Activated CD8-positive, alpha-beta T cell treated with anti-CD3 and anti-CD28 coated beads for 36 hours (primary cell): Measurements from ENCODE around the gene PCP2. TPM values are rescaled to one million over a fixed set of nuclear protein-coding genes. Genes with fewer than 3 reads are reported as not detected.

Experiments
- ATAC-seq: fragments of 200-7000 bp; cut with Tn5 transposase; one replicate; pipeline ENCODE4 v1.10.0; 2021; ENCODE audit warnings: mild to moderate bottlenecking, moderate library complexity
- CTCF ChIA-PET: fragments of 350-600 bp; sonication (Branson Sonifier 250); formaldehyde crosslinking; loops from one replicate; lab custom pipeline; 2021; ENCODE audit warnings: antibody characterized with exemption; lab: Charles Lee
- POLR2A ChIA-PET: fragments of 350-600 bp; sonication (Branson Sonifier 250); formaldehyde crosslinking; loops from one replicate; lab custom pipeline; 2021; ENCODE audit warnings: antibody characterized with exemption; lab: Charles Lee
- DNase-seq: peaks from one replicate; pipeline ENCODE4 v3.0.0-alpha.2; 2020
- H3K27ac Mint-ChIP-seq: one replicate; pipeline ENCODE4 v1.8.0; 2021; ENCODE audit warnings: mild to moderate bottlenecking, mixed read lengths
- H3K27me3 Mint-ChIP-seq: one replicate; pipeline ENCODE4 v1.8.0; 2021; ENCODE audit warnings: mixed read lengths
- H3K36me3 Mint-ChIP-seq: one replicate; pipeline ENCODE4 v1.8.0; 2021; ENCODE audit warnings: low read depth, mixed read lengths
- H3K4me1 Mint-ChIP-seq: one replicate; pipeline ENCODE4 v1.8.0; 2021; ENCODE audit warnings: low read depth, mixed read lengths
- H3K4me3 Mint-ChIP-seq: one replicate; pipeline ENCODE4 v1.8.0; 2021; ENCODE audit warnings: mild to moderate bottlenecking, moderate library complexity, mixed read lengths
- H3K9me3 Mint-ChIP-seq: one replicate; pipeline ENCODE4 v1.8.0; 2021; ENCODE audit warnings: mixed read lengths
- intact Hi-C: fragments of 100-400 bp; cut with micrococcal nuclease; formaldehyde crosslinking; loops from one replicate; pipeline ENCODE4 v1.10.0; 2022
- total RNA-seq, 2 experiments: library from RNA; stranded (reverse); gene quantifications; one replicate each; pipeline ENCODE4 v1.2.3, GENCODE V29; 2021
- TF ChIP-seq, protein P1 (sequence below): fragments of 200-600 bp; IDR thresholded peaks from one replicate; pipeline ENCODE4 v1.8.0; 2022; ENCODE audit warnings: antibody characterized with exemption, mild to moderate bottlenecking

The PCP2 gene
- total RNA-seq, 2 experiments from 2014 or later, result 4.0 to 4.8 TPM

DNA sequence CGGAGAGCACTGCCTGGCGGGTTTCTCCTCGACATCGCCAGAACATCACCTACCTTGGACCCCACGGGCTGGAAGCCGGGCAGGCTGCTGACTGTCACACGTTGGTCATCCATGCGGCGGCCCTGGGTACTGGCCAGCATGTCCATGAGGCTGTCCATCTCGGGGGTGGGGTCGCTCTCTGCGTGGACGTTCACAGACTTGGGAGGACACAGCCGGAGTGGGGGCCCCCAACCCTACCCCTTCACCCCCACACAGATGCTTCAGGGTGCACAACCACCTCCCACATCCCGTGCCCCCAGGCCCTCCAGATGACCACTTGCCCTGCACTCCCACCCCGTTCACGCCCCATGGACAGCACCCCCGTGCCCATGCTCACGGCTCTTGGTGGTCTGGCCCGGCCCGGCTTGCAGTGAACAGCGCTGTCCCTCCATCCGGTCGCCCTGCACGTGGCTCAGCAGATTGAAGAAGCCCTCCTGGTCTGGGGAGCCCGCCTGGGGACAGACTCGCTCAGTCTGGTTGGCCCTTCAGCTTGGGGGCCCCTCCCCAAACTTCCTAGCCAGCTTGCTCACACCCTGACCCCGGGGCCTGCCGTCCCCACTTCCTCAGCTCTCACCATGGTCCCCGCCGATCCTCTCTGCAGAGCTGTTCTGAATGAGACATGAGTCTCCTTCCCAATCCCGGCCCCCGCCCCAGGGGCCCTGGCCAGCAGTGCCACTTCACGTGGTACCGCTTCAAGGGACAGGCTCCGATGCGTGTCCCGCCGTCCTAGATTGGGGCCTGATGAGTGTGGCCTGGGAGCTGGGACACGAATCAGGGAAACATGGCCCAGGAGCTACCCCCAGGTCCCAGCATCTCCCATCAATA is 947 bp downstream of the PCP2 start:
- Mint-ChIP-seq H3K27ac (no peak overlapping the region), H3K4me3 (no peak overlapping the region), H3K9me3 (no peaks in the 10 kb centered on the region), H3K27me3 (no peaks in the 10 kb centered on the region), H3K36me3 (peaks cover 1% of the 10 kb centered on the region), H3K4me1 (peaks cover 39% of the 10 kb centered on the region)
- TF ChIP-seq, protein P1, sequence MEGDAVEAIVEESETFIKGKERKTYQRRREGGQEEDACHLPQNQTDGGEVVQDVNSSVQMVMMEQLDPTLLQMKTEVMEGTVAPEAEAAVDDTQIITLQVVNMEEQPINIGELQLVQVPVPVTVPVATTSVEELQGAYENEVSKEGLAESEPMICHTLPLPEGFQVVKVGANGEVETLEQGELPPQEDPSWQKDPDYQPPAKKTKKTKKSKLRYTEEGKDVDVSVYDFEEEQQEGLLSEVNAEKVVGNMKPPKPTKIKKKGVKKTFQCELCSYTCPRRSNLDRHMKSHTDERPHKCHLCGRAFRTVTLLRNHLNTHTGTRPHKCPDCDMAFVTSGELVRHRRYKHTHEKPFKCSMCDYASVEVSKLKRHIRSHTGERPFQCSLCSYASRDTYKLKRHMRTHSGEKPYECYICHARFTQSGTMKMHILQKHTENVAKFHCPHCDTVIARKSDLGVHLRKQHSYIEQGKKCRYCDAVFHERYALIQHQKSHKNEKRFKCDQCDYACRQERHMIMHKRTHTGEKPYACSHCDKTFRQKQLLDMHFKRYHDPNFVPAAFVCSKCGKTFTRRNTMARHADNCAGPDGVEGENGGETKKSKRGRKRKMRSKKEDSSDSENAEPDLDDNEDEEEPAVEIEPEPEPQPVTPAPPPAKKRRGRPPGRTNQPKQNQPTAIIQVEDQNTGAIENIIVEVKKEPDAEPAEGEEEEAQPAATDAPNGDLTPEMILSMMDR, result no peak
- ATAC-seq, result no peak
- no peak for DNase-seq
- POLR2A ChIA-PET, result interaction anchor here (0.5 to 1.4 kb wide), 3 partner anchors 10 to 363 kb away, joined by 3 to 4 read pairs (median 3); no protein-coding TSS in a partner anchor
- intact Hi-C loops, result no loop called here
- CTCF ChIA-PET, result interaction anchor here (0.8 kb wide), 1 partner anchor 20 kb away, joined by 3 read pairs; no protein-coding TSS in a partner anchor

DNA sequence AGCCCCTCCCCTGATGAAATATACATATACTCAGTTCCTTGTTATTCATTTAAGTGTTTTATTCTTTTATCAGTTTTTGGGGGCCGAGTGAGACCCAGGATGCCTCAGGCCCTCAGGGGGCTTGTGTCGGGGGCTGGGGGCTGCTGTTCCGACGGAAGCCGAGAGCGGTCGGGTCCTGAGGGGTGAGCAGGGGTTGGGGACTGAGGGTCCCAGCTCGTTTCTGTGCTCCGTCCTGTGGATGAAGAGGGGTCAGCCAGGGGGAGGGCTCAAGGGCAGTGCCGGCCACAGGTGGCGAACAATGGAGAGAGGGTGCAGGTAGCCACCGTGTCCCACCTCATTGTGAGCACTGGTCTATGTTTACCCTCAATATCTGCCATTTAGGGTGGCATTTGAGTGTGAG is 1.9 kb downstream of the PCP2 start:
- CTCF ChIA-PET, result interaction anchor here (3.2 to 4.0 kb wide), 2 partner anchors 49 to 63 kb away, joined by 17 to 18 read pairs; partner anchors contain the start of gene TRAPPC5
- TF ChIP-seq, protein P1, result no peak
- Mint-ChIP-seq H3K4me1 (peaks cover 42% of the 10 kb centered on the region), H3K27ac (no peak overlapping the region), H3K4me3 (peak overlapping the region; percentile 34), H3K9me3 (no peaks in the 10 kb centered on the region), H3K36me3 (peaks cover 4% of the 10 kb centered on the region), H3K27me3 (no peaks in the 10 kb centered on the region)
- ATAC-seq (no peak), DNase-seq (no peak)
- intact Hi-C loops, result no loop called here
- POLR2A ChIA-PET, result interaction anchor here (1.7 kb wide), 1 partner anchor 13 kb away, joined by 3 read pairs; no protein-coding TSS in a partner anchor

DNA sequence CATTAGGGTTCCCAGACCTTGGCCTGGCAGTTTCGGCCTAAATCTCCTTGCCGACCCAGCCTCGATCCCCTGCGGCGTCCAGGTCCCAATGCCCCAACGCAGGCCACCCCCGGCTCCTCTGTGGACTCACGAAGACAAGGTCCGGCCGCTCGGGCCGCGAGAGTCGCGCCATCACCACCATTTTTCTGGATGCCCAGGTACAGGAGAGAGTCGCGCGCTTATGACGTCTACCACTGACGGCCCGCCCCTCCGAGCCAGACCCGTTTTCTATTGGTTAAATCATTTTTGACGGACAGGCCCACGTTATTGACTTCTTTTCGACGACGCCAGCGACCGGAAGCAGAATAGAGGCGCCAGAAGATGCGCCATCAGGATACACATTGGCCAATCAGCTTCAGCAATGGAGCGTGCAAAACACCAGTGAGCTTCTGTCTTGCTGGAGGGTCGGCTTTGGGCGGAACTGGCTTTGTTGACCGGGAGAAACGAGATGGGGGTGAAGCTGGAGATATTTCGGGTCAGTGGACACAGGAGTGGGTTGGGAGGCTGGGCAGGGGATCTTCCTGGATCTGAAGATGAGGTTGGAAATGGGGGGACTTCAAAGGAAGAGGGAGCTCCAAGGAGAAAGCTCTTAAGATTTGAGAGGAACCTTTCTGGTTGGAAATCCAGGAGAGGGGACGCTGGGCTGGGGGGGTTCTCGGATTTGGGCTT is 4.0 kb downstream of the PCP2 start, which contains the start of the genes PET100 and XAB2:
PET100 (plus strand) TSS at position 447 of the 708 bp plus-strand sequence; CDS start at position 488, 41 bp downstream.
XAB2 (minus strand) TSS at position 199 of the 708 bp plus-strand sequence; CDS start at position 181, 18 bp downstream.
- POLR2A ChIA-PET, result interaction anchor here (0.6 to 2.0 kb wide), 16 partner anchors 8 to 240 kb away, joined by 3 to 10 read pairs (median 4); partner anchors contain the start of genes PNPLA6, STXBP2 and TRAPPC5
- Mint-ChIP-seq H3K27me3 (no peaks in the 10 kb centered on the region), H3K27ac (peak within 1 kb of the TSS; percentile 93), H3K36me3 (peaks cover 4% of the 10 kb centered on the region), H3K9me3 (no peaks in the 10 kb centered on the region), H3K4me3 (peak within 1 kb of the TSS; percentile 83), H3K4me1 (peaks cover 31% of the 10 kb centered on the region)
- DNase-seq, result peak; percentile 97
- intact Hi-C loops, result no loop called here
- CTCF ChIA-PET, result interaction anchor here (1.1 to 4.0 kb wide), 6 partner anchors 9 to 63 kb away, joined by 4 to 18 read pairs (median 5); partner anchors contain the start of gene TRAPPC5
- TF ChIP-seq, protein P1, result no peak
- peak; percentile 99 for ATAC-seq

DNA sequence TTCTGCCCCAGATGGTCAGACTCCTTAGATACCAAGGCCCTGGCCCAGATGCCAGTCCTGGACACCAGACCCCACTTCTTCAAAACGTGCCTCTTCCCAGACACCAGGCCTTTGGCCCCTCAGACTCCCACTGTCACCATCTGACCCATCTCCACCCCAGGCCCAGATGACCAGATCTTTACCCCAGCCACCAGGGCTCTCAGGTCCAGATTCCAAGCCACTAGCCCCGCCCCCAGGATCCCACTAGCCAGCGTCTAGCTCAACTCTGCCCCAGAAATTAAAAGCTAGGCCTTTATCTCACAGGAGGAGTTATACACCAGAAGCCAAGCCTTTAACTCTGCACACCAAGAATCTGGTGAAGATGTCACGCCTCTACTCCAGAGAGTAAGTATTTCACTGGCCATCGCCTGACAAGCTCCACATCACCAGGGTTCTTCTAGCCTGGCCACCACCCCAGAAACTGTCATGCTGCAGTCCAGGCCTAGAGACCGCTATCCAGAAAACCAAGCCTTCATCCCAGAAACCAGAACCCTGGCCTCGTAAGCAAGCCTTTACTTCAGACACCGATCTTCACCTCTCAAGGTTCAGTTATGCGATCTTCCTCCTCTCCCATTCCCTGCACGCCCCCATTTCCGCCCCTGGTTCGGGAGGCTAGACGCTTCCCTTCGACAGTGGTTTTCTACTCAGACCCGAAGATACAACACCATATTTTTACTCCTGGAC is 4.8 kb downstream of the PCP2 start:
- Mint-ChIP-seq H3K9me3 (no peaks in the 10 kb centered on the region), H3K27me3 (no peaks in the 10 kb centered on the region), H3K36me3 (peaks cover 4% of the 10 kb centered on the region), H3K27ac (peak overlapping the region; percentile 93), H3K4me3 (peak overlapping the region; percentile 83), H3K4me1 (peaks cover 31% of the 10 kb centered on the region)
- POLR2A ChIA-PET, result interaction anchor here (0.6 to 2.0 kb wide), 9 partner anchors 9 to 241 kb away, joined by 3 to 10 read pairs (median 4); partner anchors contain the start of genes PNPLA6, STXBP2 and TRAPPC5
- no peak for ATAC-seq
- intact Hi-C loops, result no loop called here
- no peak for DNase-seq
- CTCF ChIA-PET, result interaction anchor here (1.1 to 4.0 kb wide), 5 partner anchors 10 to 62 kb away, joined by 4 to 18 read pairs (median 4); partner anchors contain the start of gene TRAPPC5
- TF ChIP-seq, protein P1, result no peak
